Hepatocyte (in vitro differentiated cells): ENCODE results near the gene KSR2.

Source experiments
- EZH2 ChIP-seq: fragments of 200-600 bp; sonication (generic); IDR thresholded peaks from 2 replicates; pipeline ENCODE4 v1.6.1; 2016; ENCODE audit warnings: antibody characterized with exemption, mild to moderate bottlenecking, borderline replicate concordance
- TF ChIP-seq, protein P1 (sequence below): fragments of 200-600 bp; sonication (generic); IDR thresholded peaks from 2 replicates; pipeline ENCODE4 v1.5.1; 2016; ENCODE audit warnings: antibody characterized with exemption, mild to moderate bottlenecking; ENCODE audit not compliant: poor library complexity

DNA sequence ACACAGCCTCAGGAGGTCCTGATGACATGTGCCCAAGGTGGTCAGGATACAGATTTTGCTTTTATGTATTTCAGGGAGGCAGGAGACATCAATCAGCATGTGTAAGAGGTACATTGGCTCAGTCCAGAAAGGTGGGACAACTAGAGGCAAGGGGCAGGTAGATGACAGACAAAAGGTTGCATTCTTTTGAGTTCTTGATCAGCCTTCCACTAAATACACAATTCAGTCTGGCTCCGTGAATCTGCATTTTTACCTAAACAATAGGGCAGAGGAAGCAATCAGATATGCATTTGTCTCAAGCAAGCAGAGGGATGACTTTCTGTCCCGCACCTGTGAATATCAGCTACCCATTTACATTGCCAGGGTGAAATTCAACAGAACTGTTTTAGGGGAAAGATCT, 178.6 kb downstream of the KSR2 start:
- TF ChIP-seq EZH2, result no peak
- TF ChIP-seq, protein P1, sequence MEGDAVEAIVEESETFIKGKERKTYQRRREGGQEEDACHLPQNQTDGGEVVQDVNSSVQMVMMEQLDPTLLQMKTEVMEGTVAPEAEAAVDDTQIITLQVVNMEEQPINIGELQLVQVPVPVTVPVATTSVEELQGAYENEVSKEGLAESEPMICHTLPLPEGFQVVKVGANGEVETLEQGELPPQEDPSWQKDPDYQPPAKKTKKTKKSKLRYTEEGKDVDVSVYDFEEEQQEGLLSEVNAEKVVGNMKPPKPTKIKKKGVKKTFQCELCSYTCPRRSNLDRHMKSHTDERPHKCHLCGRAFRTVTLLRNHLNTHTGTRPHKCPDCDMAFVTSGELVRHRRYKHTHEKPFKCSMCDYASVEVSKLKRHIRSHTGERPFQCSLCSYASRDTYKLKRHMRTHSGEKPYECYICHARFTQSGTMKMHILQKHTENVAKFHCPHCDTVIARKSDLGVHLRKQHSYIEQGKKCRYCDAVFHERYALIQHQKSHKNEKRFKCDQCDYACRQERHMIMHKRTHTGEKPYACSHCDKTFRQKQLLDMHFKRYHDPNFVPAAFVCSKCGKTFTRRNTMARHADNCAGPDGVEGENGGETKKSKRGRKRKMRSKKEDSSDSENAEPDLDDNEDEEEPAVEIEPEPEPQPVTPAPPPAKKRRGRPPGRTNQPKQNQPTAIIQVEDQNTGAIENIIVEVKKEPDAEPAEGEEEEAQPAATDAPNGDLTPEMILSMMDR, result no peak
